ENCODE results near the gene MBD3L4.
A peak's percentile ranks its signal among the peaks of the same experiment; 100 is the strongest.
"Not testable (repeated sequence)": the region's sequence is repeated elsewhere in the genome, so short reads cannot be mapped to it uniquely, and the experiment has no call there.

The MBD3L4 gene

GRCh38 chr19:7041563-7041962 is 1.6 kb upstream of the MBD3L4 start:
- not testable (repeated sequence) for DNase-seq

GRCh38 chr19:7030278-7030677 is 9.7 kb downstream of the MBD3L4 start, which contains the start of gene MBD3L5:
Gene MBD3L5 (plus strand): TSS chr19:7030578. CDS start chr19:7030612, 34 bp downstream.
- not testable (repeated sequence) for DNase-seq

- DNase-seq = not testable (repeated sequence)
Measured at GRCh38 chr19:7028790-7029189, 11.2 kb downstream of the MBD3L4 start.

DNA sequence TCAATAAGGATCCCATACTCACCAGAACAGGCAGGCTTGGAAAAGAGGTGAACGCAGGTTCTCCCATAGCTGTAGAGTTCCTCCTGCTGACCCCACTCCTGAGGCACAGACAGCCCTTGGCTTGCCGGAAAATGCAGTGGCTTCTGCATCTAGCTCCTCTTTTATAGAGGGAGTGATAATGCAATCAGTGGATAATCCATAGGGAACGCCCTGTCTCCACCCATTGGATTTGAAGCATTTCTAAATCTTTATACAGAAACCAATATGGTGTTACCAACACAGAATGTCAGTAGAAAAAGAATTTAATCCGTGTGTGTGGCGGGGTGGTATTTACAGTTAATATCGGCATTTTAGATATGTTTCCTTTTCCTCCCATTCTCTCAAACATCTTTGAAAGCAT is 18.6 kb downstream of the MBD3L4 start, which contains the start of gene MBD3L2B:
Gene MBD3L2B (minus strand): TSS at position 101 of the 400 bp plus-strand sequence. CDS start 34 bp downstream, at position 67.
- DNase-seq = not testable (repeated sequence)

DNA sequence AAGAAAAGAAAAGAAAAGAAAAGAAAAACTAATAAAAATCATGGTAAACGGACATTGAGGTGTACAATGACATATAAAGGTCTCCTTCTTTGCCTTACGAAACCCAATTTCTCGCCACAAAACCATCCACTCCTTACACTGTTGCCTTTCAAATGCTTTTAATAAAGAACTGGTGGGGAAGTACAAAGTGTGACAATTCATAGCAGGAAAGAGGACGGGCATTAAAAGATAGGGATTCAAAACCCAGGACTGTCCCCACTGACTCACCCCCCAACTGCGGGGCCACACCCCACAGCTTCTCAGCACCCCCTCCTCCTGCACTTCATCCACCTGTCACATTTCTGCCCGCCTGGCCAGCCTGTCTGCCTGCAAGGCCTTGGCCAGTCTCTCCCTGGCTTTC is 21.2 kb downstream of the MBD3L4 start:
- DNase-seq = no peak

DNA sequence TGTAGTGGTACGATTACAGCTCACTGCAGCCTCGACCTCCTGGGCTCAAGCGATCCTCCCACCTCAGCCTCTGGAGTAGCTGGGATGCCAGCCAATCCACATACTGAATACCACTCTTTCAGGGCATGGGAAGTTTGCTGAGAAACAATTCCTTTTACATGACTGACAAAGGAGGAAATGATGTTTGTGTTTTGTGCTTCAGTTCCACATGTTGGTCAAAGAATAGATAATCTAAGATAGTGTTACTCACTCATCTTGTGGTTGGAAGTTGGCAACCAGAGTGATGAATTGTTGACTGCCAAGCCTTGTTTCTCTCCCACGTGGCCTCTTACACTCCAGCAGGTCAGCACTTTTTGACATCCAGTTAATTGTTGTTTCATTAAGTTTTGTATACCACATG is 26.3 kb downstream of the MBD3L4 start:
- peak; percentile 27 for DNase-seq

- no peak for DNase-seq
Measured at GRCh38 chr19:7010722-7011593, 29.0 kb downstream of the MBD3L4 start.

GRCh38 chr19:7007859-7008258 is 32.1 kb downstream of the MBD3L4 start:
- no peak for DNase-seq

- no peak for DNase-seq
Measured at GRCh38 chr19:7006135-7006704, 33.8 kb downstream of the MBD3L4 start.

DNA sequence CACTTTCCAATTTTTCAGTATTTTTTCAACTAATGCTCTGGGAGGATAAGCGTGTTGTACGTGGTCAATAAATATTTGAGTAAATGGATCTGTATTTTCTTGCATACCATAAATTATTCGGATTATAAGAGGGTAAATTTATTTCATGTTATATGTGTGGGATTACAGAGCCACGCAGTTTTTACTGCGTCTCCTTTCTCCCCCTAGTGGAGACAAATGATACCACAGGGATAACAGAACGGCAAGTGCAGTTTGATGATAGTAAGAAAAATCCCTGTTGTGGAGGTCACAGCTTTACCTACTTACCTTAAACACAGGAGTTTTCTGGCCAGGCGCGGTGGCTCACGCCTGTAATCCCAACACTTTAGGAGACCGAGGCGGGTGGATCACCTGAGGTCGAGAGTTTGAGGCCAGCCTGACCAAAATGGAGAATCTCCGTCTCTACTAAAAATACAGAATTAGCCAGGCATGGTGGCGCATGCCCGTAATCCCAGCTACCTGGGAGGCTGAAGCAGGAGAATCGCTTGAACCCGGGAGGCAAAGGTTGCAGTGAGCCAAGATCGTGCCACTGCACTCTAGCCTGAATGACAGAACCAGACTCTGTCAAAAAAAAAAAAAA is 35.6 kb downstream of the MBD3L4 start:
- DNase-seq = no peak

DNA sequence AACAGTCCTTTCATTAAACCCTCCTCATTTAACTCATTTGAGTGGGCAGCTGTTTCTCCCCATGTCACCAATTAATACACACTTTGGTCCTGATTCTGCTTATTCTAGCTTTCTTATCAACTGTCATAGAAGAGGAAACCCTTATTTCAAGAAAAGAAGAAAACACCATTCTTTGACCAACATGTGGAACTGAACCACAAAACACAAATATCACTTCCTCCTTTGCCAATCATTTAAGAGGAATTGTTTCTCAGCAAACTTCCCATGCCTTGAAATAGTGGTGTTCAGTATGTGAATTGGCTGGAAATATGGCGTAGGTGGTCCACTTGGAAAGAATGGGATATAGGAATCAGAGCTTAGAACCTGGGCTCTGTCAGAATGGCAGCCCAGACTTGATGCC is 39.2 kb downstream of the MBD3L4 start:
- DNase-seq = no peak

DNA sequence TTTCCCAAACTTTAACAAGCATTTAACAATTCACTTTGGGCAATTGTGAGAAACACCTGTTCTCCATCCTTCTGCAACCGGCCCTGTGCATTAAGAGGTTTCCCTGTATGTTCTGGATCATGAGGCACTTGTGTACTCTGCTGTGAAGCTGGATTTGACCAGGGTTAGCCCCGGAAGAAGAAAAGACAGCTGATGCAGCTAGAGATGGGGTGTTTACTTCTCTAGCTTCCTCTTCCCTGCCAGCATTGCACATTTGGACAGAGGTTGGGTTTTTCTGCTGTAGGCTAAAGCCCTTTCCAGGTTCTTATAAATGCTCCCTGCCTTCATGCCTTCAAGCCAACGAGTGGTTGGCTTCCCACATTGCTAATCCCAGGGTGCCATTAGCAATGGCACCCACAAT is 39.6 kb downstream of the MBD3L4 start:
- DNase-seq = no peak

GRCh38 chr19:6999933-7000332 is 40.0 kb downstream of the MBD3L4 start:
- DNase-seq = no peak

GRCh38 chr19:6997679-6998445 is 42.1 kb downstream of the MBD3L4 start:
- peak; percentile 30 for DNase-seq

GRCh38 chr19:6996810-6997209 is 43.2 kb downstream of the MBD3L4 start:
- no peak for DNase-seq

DNA sequence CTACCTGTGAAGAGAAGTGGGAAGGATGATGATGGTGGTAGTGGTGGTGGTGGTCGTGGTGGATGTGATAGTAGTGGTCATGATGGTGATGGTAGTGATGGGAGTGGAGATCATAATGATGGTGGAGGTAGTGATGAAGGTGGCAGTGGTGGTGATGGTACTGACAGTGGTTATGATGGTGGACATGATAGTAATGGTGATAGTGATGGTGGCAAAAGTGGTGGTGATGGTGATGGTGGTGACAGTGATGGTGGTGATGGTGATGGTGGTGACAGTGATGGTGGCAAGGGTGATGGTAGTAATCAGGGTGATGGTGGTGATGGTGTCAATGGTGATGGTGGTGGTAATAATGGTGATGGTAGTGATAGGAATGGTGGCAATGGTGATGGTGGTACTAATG is 44.9 kb downstream of the MBD3L4 start:
- DNase-seq = no peak

- no peak for DNase-seq
Measured at GRCh38 chr19:6988257-6988656, 51.7 kb downstream of the MBD3L4 start.

GRCh38 chr19:6987850-6988249 is 52.1 kb downstream of the MBD3L4 start:
- no peak for DNase-seq

Measured in EL (cell line).